Neural cell (in vitro differentiated cells): Measurements from ENCODE around the gene EMILIN1. TPM values are rescaled to one million over a fixed set of nuclear protein-coding genes. Genes with fewer than 3 reads are reported as not detected.
"Not testable (repeated sequence)": the region's sequence is repeated elsewhere in the genome, so short reads cannot be mapped to it uniquely, and the experiment has no call there.

Source experiments
- H2AFZ ChIP-seq: fragments of 200-600, 300-800 bp; sonication (generic), shearing (Covaris generic); 2 replicates; pipeline ENCODE4 v1.6.0; 2014; ENCODE audit warnings: low read depth, mild to moderate bottlenecking, antibody characterized with exemption, low read length, moderate library complexity
- H3F3A ChIP-seq: fragments of 200-600 bp; shearing (Covaris generic); 2 replicates; pipeline ENCODE4 v1.6.1; 2016; ENCODE audit warnings: mild to moderate bottlenecking, moderate library complexity, mixed read lengths, antibody characterized with exemption, low read length; ENCODE audit not compliant: insufficient read depth, poor library complexity, severe bottlenecking
- H3K27ac ChIP-seq: fragments of 200-600, 300-800 bp; sonication (generic), shearing (Covaris generic); 2 replicates; pipeline ENCODE4 v1.5.1; 2014; ENCODE audit warnings: mild to moderate bottlenecking, low read length, moderate library complexity
- H3K27me3 ChIP-seq: fragments of 300-800, 200-600 bp; sonication (generic), shearing (Covaris generic); 2 replicates; pipeline ENCODE4 v1.6.0; 2014; ENCODE audit warnings: mild to moderate bottlenecking, low read depth, low read length, moderate library complexity; ENCODE audit not compliant: insufficient read depth
- H3K36me3 ChIP-seq: fragments of 300-800, 200-600 bp; sonication (generic), shearing (Covaris generic); 2 replicates; pipeline ENCODE4 v1.5.1; 2014; ENCODE audit warnings: mild to moderate bottlenecking, antibody characterized with exemption, low read length, moderate library complexity; ENCODE audit not compliant: insufficient read depth
- H3K4me2 ChIP-seq: fragments of 300-800, 200-600 bp; sonication (generic), shearing (Covaris generic); 2 replicates; pipeline ENCODE4 v1.6.0; 2014; ENCODE audit warnings: mild to moderate bottlenecking, low read length
- H3K4me3 ChIP-seq: fragments of 300-800, 200-600 bp; sonication (generic), shearing (Covaris generic); 2 replicates; pipeline ENCODE4 v1.5.1; 2014; ENCODE audit warnings: mild to moderate bottlenecking, low read length, moderate library complexity
- H3K79me2 ChIP-seq: fragments of 200-600 bp; shearing (Covaris generic); replicated peaks from 2 replicates; pipeline ENCODE4 v1.6.0; 2014; ENCODE audit warnings: mild to moderate bottlenecking, low read length, moderate library complexity; ENCODE audit not compliant: insufficient read depth
- H3K9ac ChIP-seq: fragments of 300-800, 200-600 bp; sonication (generic), shearing (Covaris generic); 2 replicates; pipeline ENCODE4 v1.6.1; 2016; ENCODE audit warnings: mild to moderate bottlenecking, low read length, mixed read lengths
- H3K9me2 ChIP-seq: fragments of 200-600 bp; shearing (Covaris generic); 2 replicates; pipeline ENCODE4 v1.6.1; 2016; ENCODE audit warnings: mild to moderate bottlenecking, low read length, mixed read lengths; ENCODE audit not compliant: insufficient read depth
- H3K9me3 ChIP-seq: fragments of 200-600, 300-800 bp; sonication (generic), shearing (Covaris generic); 2 replicates; pipeline ENCODE4 v1.6.1; 2016; ENCODE audit warnings: mild to moderate bottlenecking, mixed run types, low read length, moderate library complexity, mixed read lengths
- H4K20me1 ChIP-seq: fragments of 200-600 bp; shearing (Covaris generic); 2 replicates; pipeline ENCODE4 v1.6.1; 2016; ENCODE audit warnings: mild to moderate bottlenecking, mixed run types; ENCODE audit not compliant: insufficient read depth
- CTCF ChIP-seq: fragments of 450-650 bp; IDR thresholded peaks from 2 replicates; pipeline ENCODE4 v1.5.1; 2014; ENCODE audit warnings: antibody characterized with exemption, mild to moderate bottlenecking, moderate library complexity; ENCODE audit not compliant: poor library complexity, severe bottlenecking
- EP300 ChIP-seq: fragments of 450-650 bp; conservative IDR thresholded peaks from 2 replicates; pipeline ENCODE4 v1.6.1; 2014; ENCODE audit warnings: antibody characterized with exemption, mild to moderate bottlenecking, moderate library complexity; ENCODE audit not compliant: poor library complexity, severe bottlenecking
- EZH2 ChIP-seq: fragments of 200-600, 300-800 bp; shearing (Covaris generic), sonication (generic); IDR thresholded peaks from 2 replicates; pipeline ENCODE4 v1.6.1; 2014; ENCODE audit warnings: antibody characterized with exemption, low read length, borderline replicate concordance, mild to moderate bottlenecking; ENCODE audit not compliant: insufficient read depth, poor library complexity, severe bottlenecking
- MXI1 ChIP-seq: fragments of 450-650 bp; conservative IDR thresholded peaks from 2 replicates; pipeline ENCODE4 v1.6.1; 2014; ENCODE audit warnings: antibody characterized with exemption, mild to moderate bottlenecking; ENCODE audit not compliant: poor library complexity, severe bottlenecking
- POLR2AphosphoS5 ChIP-seq: IDR thresholded peaks from 2 replicates; pipeline ENCODE4 v1.6.1; 2012
- RAD21 ChIP-seq: fragments of 450-650 bp; conservative IDR thresholded peaks from 2 replicates; pipeline ENCODE4 v1.6.1; 2014; ENCODE audit warnings: antibody characterized with exemption, mild to moderate bottlenecking, moderate library complexity
- REST ChIP-seq: IDR thresholded peaks from 2 replicates; pipeline ENCODE4 v1.6.1; 2012; ENCODE audit warnings: borderline replicate concordance
- SMC3 ChIP-seq: fragments of 450-650 bp; conservative IDR thresholded peaks from 2 replicates; pipeline ENCODE4 v1.6.1; 2014; ENCODE audit warnings: antibody characterized with exemption, mild to moderate bottlenecking, moderate library complexity; ENCODE audit not compliant: poor library complexity
- TAF1 ChIP-seq: IDR thresholded peaks from 2 replicates; pipeline ENCODE4 v1.6.1; 2012; ENCODE audit warnings: low read depth
- polyA plus RNA-seq: library from polyadenylated mRNA; depleted of rRNA; stranded (reverse); fragments of >200 nt; gene quantifications from 2 replicates; pipeline ENCODE4 v1.2.3, GENCODE V29; 2014

EMILIN1 gene
- polyA plus RNA-seq, 1 donor from 2014 or later: 1.3 TPM

DNA sequence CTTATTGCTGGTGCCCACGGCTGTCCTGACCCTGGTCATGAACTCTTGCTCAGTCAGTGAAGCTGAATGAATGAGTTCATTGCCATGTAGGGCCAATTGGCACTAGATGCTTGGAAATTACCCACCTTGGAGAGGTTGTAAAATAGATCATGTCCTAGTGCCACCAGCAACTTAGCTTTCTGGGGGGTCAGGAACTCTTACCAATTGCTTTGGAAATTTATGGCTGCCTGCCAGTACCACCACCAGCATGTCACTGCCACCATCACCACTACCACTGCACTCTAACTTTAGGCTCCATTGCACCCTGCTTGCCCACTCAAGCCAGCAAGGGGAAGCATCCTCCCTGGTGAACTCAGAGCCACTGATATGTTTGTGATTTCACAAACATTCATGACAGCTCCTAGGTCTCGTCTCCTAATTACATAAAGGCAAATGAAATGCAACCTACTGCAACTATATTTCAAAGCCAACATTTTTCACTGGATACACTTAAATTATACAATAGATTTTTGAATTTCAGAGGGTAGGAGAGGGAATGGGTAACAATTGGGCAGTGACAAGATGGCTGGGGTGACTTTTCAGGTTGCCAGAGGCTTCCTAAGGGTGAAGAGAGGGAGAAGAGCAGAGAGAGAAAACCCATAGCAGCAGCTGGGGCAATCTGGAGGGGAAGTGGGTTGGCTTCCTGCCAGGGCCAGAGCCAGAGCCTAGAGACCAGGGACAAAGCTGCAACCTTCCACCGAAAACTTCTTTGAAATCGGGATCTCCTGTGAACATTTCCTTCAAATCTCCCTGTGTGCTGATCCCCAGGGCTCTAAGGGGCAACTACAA, 3.5 kb upstream of the EMILIN1 start:
- Histone ChIP-seq H3K9me3 (no peaks in the 10 kb centered on the region), H3F3A (no peaks in the 10 kb centered on the region), H2AFZ (no peak overlapping the region), H3K4me3 (no peak overlapping the region), H3K4me2 (no peak overlapping the region), H3K36me3 (no peaks in the 10 kb centered on the region), H3K9me2 (no peaks in the 10 kb centered on the region), H3K27ac (no peak overlapping the region), H4K20me1 (no peaks in the 10 kb centered on the region), H3K79me2 (peaks cover 14% of the 10 kb centered on the region), H3K9ac (no peak overlapping the region), H3K27me3 (no peaks in the 10 kb centered on the region)
- TF ChIP-seq RAD21 (no peak), CTCF (no peak), MXI1 (no peak), TAF1 (no peak), SMC3 (no peak), EP300 (no peak), REST (no peak), EZH2 (no peak), POLR2AphosphoS5 (no peak)

- H3F3A ChIP-seq, H3K9ac ChIP-seq, H2AFZ ChIP-seq, H3K9me2 ChIP-seq, H3K4me2 ChIP-seq, H3K4me3 ChIP-seq, H3K27ac ChIP-seq, H3K79me2 ChIP-seq, H3K9me3 ChIP-seq, H3K27me3 ChIP-seq, H3K36me3 ChIP-seq, H4K20me1 ChIP-seq: not testable (repeated sequence)
Observed at GRCh38 chr2:27075566-27075871, 2.9 kb upstream of the EMILIN1 start.

GRCh38 chr2:27076323-27076722, 2.1 kb upstream of the EMILIN1 start:
- TF ChIP-seq TAF1 (no peak), EZH2 (no peak), EP300 (no peak), SMC3 (no peak), POLR2AphosphoS5 (no peak), MXI1 (no peak), CTCF (no peak), REST (no peak), RAD21 (no peak)
- no peaks in the 10 kb centered on the region for H4K20me1 ChIP-seq
- H3K79me2 ChIP-seq: peaks cover under 1% of the 10 kb centered on the region
- no peaks in the 10 kb centered on the region for H3K27me3 ChIP-seq
- H3K9ac ChIP-seq: no peak overlapping the region
- H3K27ac ChIP-seq: no peak overlapping the region
- no peak overlapping the region for H3K4me3 ChIP-seq
- no peak overlapping the region for H3K4me2 ChIP-seq
- H3K36me3 ChIP-seq: no peaks in the 10 kb centered on the region
- H2AFZ ChIP-seq: no peak overlapping the region
- no peaks in the 10 kb centered on the region for H3K9me3 ChIP-seq
- no peaks in the 10 kb centered on the region for H3K9me2 ChIP-seq
- H3F3A ChIP-seq: no peaks in the 10 kb centered on the region
